Activated T-cell treated with anti-CD3 and anti-CD28 coated beads, Interleukin-2, amount 50 U/mL, for 48 hours (primary cell): Measurements from ENCODE around the gene NSUN2.

Source experiments
- DNase-seq, 2 experiments: peaks; one replicate each; pipeline ENCODE4 v3.0.0-alpha.2; 2020

NSUN2 gene

GRCh38 chr5:6553972-6554371 is 78.9 kb downstream of the NSUN2 start:
- no peak for DNase-seq

- no peak for DNase-seq
Measured at GRCh38 chr5:6552612-6553011, 80.2 kb downstream of the NSUN2 start.

GRCh38 chr5:6551955-6552313 is 80.9 kb downstream of the NSUN2 start:
- no peak for DNase-seq

- no peak for DNase-seq
Measured at GRCh38 chr5:6551287-6551954, 81.4 kb downstream of the NSUN2 start.

- DNase-seq = no peak
Measured at GRCh38 chr5:6550628-6551027, 82.2 kb downstream of the NSUN2 start.
